A549 (cell line): ENCODE measurements around the gene EPB41L4A.

Source experiments
- FOSL2 ChIP-seq, 2 experiments: fragments of 450-650 bp in 1 of 2; fragments of >200 bp in 1 of 2; sonication (Bioruptor Twin) in 1 of 2; formaldehyde crosslinking; IDR thresholded peaks; 2 replicates each; pipeline versions ENCODE4 v1.5.0 to v1.6.1; 2016 to 2020; ENCODE audit warnings: mild to moderate bottlenecking in 1 of 2, moderate library complexity in 1 of 2
- POLR2A ChIP-seq: IDR thresholded peaks from 2 replicates; pipeline ENCODE4 v1.6.1; 2012; ENCODE audit warnings: mild to moderate bottlenecking, low read length

- TF ChIP-seq POLR2A (no peak), FOSL2 (IDR thresholded peaks at IDR 0.05) (no peak), FOSL2 (CRISPR knock-in tag; IDR thresholded peaks at IDR 0.05) (no peak)
Measured at GRCh38 chr5:112417931-112418658, 982 bp downstream of the EPB41L4A start.
